Measurements from ENCODE around the gene DNAJC4. TPM values are rescaled to one million over a fixed set of nuclear protein-coding genes. Genes with fewer than 3 reads are reported as not detected.
A peak's percentile ranks its signal among the peaks of the same experiment; 100 is the strongest.
"Not testable (repeated sequence)": the region's sequence is repeated elsewhere in the genome, so short reads cannot be mapped to it uniquely, and the experiment has no call there.

Gene DNAJC4
- total RNA-seq, 1 experiment from 2014 or later = 32.0 TPM

DNA sequence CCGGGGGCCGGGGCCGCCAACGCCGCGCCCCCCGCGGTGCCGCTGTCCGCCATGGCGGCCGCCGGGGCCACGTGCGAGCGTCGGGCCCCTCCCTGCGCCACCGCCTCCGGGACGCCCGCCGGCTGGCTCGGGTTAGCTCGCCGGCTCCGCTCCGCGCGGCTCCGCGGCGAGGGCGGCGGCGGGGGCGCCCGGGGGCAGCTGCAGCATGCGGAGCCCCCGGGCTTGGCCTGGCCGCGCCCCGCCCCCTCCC, 16.2 kb downstream of the DNAJC4 start:
- H3K9ac ChIP-seq (ENCODE audit: low read length) = peak overlapping the region; percentile 96
- peak overlapping the region; percentile 88 for H3K4me2 ChIP-seq (ENCODE audit: low read depth, low read length, poor library complexity, severe bottlenecking)
- peaks cover 30% of the 10 kb centered on the region for H3K79me2 ChIP-seq (ENCODE audit: low read length)
- not testable (repeated sequence) for H3K36me3 ChIP-seq (ENCODE audit: insufficient read depth, low read length); H3K9me3 ChIP-seq (ENCODE audit: low read length); H3K9me2 ChIP-seq (replicated peaks; ENCODE audit: insufficient read depth, low read length); DNase-seq; H3K27ac ChIP-seq (ENCODE audit: low read length); H3K27me3 ChIP-seq (ENCODE audit: low read length); H2AFZ ChIP-seq (ENCODE audit: low read length); H4K20me1 ChIP-seq (ENCODE audit: insufficient read depth, low read depth, low read length)
- peak overlapping the region; percentile 97; the same call in 1 of the 2 replicates for H3K4me3 ChIP-seq (ENCODE audit: low read length)
- peaks cover 56% of the 10 kb centered on the region for H3K4me1 ChIP-seq (ENCODE audit: low read length)

DNA sequence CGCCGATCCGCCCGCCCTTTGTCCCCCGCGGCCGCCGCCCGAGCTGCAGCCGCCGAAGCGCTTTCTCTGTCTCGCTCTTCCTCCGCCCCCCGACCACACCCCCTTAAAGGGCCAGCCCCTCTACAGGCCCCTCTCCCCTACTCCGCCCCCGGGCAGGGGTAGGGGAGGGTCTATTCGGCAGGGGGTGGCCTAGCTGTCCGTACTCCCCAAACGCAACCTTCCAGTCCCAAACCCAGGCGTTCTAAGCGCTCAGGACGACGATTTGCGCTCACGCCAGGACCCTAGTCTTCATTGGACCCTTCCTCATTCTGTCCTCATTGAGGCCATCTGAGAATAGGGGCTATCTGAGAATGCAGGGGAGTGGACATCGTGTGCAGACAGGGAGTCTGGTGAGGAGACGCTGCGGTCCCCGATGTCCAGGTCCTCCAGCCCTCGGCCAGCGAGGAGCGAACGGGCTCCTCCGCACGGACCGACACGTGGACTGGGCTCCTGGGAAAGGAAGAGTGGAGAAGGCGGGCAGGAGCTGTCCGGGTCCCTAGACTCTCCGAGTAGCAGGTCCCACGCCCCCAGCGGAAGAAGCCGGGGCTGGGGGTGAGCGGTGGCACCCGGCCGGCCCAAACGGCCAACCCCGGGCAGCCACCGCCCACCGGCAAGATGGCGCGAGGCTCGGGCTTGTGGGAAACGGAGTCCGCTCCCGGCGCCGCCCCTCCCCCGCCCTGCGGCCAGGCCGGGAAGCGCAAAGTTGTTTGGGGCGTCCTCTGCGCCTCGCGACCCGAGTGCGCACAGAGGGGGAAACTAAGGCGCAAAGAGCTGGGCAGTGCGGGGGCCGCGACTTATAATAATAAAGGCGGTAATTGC, 16.8 kb downstream of the DNAJC4 start, which contains the start of gene PPP1R14B:
PPP1R14B (minus strand) TSS at position 73 of the 858 bp plus-strand sequence. CDS start 270 bp downstream, outside the sequence.
- Histone ChIP-seq H3K4me1 (ENCODE audit: low read length) (peaks cover 60% of the 10 kb centered on the region), H3K27ac (ENCODE audit: low read length) (peak within 1 kb of the TSS; percentile 88), H3K36me3 (ENCODE audit: insufficient read depth, low read length) (peaks cover 4% of the 10 kb centered on the region; the same call in 1 of the 2 replicates), H3K9me3 (ENCODE audit: low read length) (no peaks in the 10 kb centered on the region), H3K4me3 (ENCODE audit: low read length) (peak within 1 kb of the TSS; percentile 97), H3K27me3 (ENCODE audit: low read length) (no peaks in the 10 kb centered on the region), H3K9ac (ENCODE audit: low read length) (peak within 1 kb of the TSS; percentile 96), H4K20me1 (ENCODE audit: insufficient read depth, low read depth, low read length) (peaks cover 6% of the 10 kb centered on the region; the same call in 1 of the 2 replicates), H2AFZ (ENCODE audit: low read length) (peak within 1 kb of the TSS; percentile 91; the same call in 1 of the 2 replicates), H3K79me2 (ENCODE audit: low read length) (peaks cover 33% of the 10 kb centered on the region), H3K9me2 (replicated peaks; ENCODE audit: insufficient read depth, low read length) (no peaks in the 10 kb centered on the region), H3K4me2 (ENCODE audit: low read depth, low read length, poor library complexity, severe bottlenecking) (peak within 1 kb of the TSS; percentile 100)
- peak; percentile 93 for DNase-seq

DNA sequence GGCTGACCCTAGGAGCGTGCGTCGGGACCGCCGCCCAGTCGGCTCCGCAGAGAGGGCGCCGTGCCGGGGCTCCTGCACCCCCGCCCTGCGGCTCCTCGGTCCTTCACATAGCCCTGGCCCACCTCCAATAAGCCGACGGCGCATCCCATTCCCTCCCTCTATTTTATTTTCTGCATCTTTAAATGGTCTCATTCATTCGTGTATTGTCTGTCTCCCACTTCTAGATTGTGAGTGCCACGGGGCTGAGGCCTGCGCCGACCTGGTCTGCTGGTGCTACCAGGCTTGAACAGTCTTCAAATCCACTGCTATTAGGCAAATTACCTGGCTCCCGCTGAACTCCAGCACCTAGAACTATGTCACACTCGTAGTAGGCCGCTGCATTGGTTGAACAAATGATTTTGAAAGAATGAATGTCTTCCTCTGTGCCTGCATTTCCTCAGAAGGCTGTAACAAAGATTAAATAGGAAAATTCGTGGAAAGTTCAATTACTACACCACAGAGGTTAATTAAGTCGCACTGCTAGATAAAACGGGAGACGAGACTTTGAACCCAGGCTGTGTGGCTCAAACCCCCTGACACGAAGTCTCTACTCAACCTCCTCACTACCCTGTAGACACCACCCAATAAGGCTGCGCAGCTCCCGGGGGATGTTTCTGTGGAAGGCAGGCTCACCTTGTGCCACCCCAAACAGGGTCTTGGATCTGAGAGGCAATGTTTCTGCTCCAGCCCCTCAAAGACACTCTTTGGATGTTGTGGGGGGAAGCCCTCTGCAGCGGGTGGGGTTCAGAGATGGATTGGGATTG, 17.6 kb downstream of the DNAJC4 start:
- DNase-seq = peak; percentile 49
- Histone ChIP-seq H3K36me3 (ENCODE audit: insufficient read depth, low read length) (peaks cover 4% of the 10 kb centered on the region; the same call in 1 of the 2 replicates), H3K27me3 (ENCODE audit: low read length) (no peaks in the 10 kb centered on the region), H3K9me3 (ENCODE audit: low read length) (no peaks in the 10 kb centered on the region), H3K9ac (ENCODE audit: low read length) (no peak overlapping the region), H3K79me2 (ENCODE audit: low read length) (peaks cover 30% of the 10 kb centered on the region), H3K27ac (ENCODE audit: low read length) (no peak overlapping the region), H3K4me3 (ENCODE audit: low read length) (peak overlapping the region; percentile 81; the same call in 1 of the 2 replicates), H3K4me1 (ENCODE audit: low read length) (peaks cover 60% of the 10 kb centered on the region), H3K9me2 (replicated peaks; ENCODE audit: insufficient read depth, low read length) (no peaks in the 10 kb centered on the region), H2AFZ (ENCODE audit: low read length) (no peak overlapping the region), H4K20me1 (ENCODE audit: insufficient read depth, low read depth, low read length) (peaks cover 6% of the 10 kb centered on the region; the same call in 1 of the 2 replicates), H3K4me2 (ENCODE audit: low read depth, low read length, poor library complexity, severe bottlenecking) (peak overlapping the region; percentile 100)

DNA sequence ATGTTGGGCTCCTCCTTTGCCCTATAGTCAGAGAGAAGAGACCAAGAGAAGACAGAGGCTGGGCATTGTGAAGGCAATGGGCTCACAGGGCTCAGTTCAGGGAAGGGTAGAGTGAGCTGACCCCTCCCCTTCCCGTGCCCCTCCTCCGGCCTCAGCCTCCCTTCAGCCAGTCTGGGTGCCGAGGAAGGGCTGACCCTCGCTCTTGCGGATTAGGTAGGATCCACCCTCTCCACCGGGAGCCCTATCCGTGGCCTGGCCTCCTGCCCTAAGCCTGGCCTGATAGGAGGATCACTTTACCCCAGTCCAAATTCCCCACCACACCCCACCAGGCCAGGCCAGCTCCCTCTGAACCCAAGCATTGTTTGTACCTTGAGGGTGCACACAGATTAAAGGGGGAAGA, 18.2 kb downstream of the DNAJC4 start:
- DNase-seq = no peak
- Histone ChIP-seq H4K20me1 (ENCODE audit: insufficient read depth, low read depth, low read length) (peaks cover 6% of the 10 kb centered on the region; the same call in 1 of the 2 replicates), H3K27me3 (ENCODE audit: low read length) (no peaks in the 10 kb centered on the region), H3K4me1 (ENCODE audit: low read length) (peaks cover 59% of the 10 kb centered on the region), H3K36me3 (ENCODE audit: insufficient read depth, low read length) (peaks cover 3% of the 10 kb centered on the region; the same call in 1 of the 2 replicates), H3K27ac (ENCODE audit: low read length) (no peak overlapping the region), H3K9me3 (ENCODE audit: low read length) (no peaks in the 10 kb centered on the region), H3K9ac (ENCODE audit: low read length) (no peak overlapping the region), H3K4me3 (ENCODE audit: low read length) (no peak overlapping the region), H3K9me2 (replicated peaks; ENCODE audit: insufficient read depth, low read length) (no peaks in the 10 kb centered on the region), H2AFZ (ENCODE audit: low read length) (no peak overlapping the region), H3K4me2 (ENCODE audit: low read depth, low read length, poor library complexity, severe bottlenecking) (no peak overlapping the region), H3K79me2 (ENCODE audit: low read length) (peaks cover 26% of the 10 kb centered on the region)

DNA sequence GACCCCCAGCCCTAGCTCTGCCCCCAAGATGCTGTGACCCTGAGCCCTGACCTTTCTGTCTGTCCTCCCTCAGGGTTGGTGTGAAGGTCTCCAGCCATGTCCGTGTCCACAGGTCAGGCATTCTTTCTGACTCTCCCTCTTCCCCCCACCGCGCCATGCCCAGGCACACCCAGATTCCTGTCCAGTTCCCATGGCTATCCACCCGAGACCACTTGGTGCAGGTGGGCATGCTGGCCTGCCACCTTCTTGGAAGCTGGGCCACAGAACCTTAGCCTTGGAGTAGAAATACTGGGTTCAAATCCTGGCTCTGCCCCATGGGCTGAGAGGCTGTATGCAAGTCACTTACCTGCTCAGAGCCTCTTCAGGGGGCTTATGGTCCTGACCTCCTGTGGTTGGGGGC, 18.7 kb downstream of the DNAJC4 start:
- Histone ChIP-seq H3K9me2 (replicated peaks; ENCODE audit: insufficient read depth, low read length) (no peaks in the 10 kb centered on the region), H4K20me1 (ENCODE audit: insufficient read depth, low read depth, low read length) (peaks cover 6% of the 10 kb centered on the region; the same call in 1 of the 2 replicates), H3K9me3 (ENCODE audit: low read length) (no peaks in the 10 kb centered on the region), H3K27ac (ENCODE audit: low read length) (no peak overlapping the region), H3K36me3 (ENCODE audit: insufficient read depth, low read length) (no peaks in the 10 kb centered on the region), H3K4me2 (ENCODE audit: low read depth, low read length, poor library complexity, severe bottlenecking) (no peak overlapping the region), H3K79me2 (ENCODE audit: low read length) (peaks cover 24% of the 10 kb centered on the region), H3K9ac (ENCODE audit: low read length) (no peak overlapping the region), H3K4me1 (ENCODE audit: low read length) (peaks cover 55% of the 10 kb centered on the region), H3K4me3 (ENCODE audit: low read length) (no peak overlapping the region), H2AFZ (ENCODE audit: low read length) (no peak overlapping the region), H3K27me3 (ENCODE audit: low read length) (no peaks in the 10 kb centered on the region)
- DNase-seq = no peak

DNA sequence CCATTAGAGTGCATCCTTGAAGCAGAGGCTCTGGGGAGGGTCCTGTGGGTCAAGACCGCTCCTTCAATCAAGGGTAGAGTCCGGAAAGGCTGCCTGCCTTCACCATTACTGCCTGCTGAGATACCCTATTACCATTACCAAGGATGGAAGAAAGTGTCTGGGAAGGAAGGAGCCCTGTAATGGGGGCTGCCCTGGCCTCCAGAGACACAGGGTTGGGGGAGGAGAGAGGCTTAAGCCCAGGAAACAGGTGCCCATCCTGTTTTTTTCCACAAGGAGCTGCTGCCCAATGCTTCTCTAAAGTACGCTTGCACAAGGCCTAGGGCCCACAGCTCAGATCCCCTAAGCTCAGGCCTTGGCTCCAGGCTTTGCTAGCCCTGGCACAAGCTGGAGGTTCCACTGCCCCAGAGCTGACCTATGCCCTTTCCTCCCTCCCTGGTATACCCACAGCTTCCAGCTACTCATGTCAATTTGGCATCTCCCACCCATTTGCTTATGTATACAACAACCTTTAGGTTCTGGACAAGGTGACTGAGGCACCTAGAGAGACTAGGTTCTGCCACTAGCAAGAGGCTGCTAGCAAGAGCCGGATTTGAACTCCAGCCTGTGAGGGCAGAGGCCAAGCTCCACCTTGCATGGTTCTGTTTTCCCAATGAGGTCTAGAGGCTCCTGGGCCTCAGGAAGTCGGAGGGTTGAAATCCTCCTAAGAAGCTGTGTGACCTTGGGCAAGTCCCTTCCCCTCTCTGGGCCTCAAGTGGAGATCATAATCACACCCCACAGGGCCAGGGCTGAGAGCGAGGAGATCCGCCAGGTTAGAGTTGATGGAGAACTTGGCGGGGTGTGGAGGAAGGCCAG, 19.4 kb downstream of the DNAJC4 start:
- peaks cover 23% of the 10 kb centered on the region for H3K79me2 ChIP-seq (ENCODE audit: low read length)
- no peak overlapping the region for H2AFZ ChIP-seq (ENCODE audit: low read length)
- DNase-seq = peak; percentile 40
- peaks cover 5% of the 10 kb centered on the region; the same call in 1 of the 2 replicates for H4K20me1 ChIP-seq (ENCODE audit: insufficient read depth, low read depth, low read length)
- H3K4me1 ChIP-seq (ENCODE audit: low read length) = peaks cover 48% of the 10 kb centered on the region
- no peaks in the 10 kb centered on the region for H3K36me3 ChIP-seq (ENCODE audit: insufficient read depth, low read length)
- no peak overlapping the region for H3K9ac ChIP-seq (ENCODE audit: low read length)
- no peak overlapping the region for H3K4me2 ChIP-seq (ENCODE audit: low read depth, low read length, poor library complexity, severe bottlenecking)
- no peak overlapping the region for H3K4me3 ChIP-seq (ENCODE audit: low read length)
- H3K27ac ChIP-seq (ENCODE audit: low read length) = no peak overlapping the region
- H3K27me3 ChIP-seq (ENCODE audit: low read length) = no peaks in the 10 kb centered on the region
- no peaks in the 10 kb centered on the region for H3K9me3 ChIP-seq (ENCODE audit: low read length)
- no peaks in the 10 kb centered on the region for H3K9me2 ChIP-seq (replicated peaks; ENCODE audit: insufficient read depth, low read length)

DNA sequence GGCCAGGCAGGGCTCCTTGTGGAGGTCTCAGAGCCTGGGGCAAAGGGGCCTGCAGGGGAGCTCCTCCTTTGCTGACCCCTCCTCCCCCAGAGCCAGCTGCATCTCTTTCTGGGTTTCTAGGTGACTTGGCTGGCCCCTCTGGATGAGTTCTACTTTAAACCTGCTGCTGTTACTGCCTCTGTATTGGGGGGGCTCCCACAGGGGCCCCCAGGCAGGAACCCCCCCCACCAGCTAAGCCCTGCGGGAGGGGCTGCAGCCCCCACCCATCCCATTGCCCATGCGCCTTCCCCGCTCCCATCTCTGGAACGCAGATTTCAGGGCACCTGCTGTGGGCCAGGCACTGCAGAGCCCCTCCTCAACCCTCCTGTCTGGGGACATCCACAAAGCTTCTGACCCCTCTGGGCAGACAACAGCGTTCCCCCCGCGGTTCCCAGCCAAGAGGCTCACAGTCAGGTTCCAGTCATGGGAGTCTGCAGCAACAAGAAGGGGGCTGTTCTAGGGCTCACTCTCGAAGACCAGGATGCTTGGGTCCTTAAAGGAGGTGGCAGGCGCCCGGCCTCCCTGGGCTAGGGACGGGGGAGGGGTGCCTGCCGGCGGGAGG, 20.2 kb downstream of the DNAJC4 start:
- H3K4me3 ChIP-seq (ENCODE audit: low read length) = peak overlapping the region; percentile 95
- no peak overlapping the region for H3K27ac ChIP-seq (ENCODE audit: low read length)
- no peaks in the 10 kb centered on the region for H3K36me3 ChIP-seq (ENCODE audit: insufficient read depth, low read length)
- no peaks in the 10 kb centered on the region for H3K9me2 ChIP-seq (replicated peaks; ENCODE audit: insufficient read depth, low read length)
- no peaks in the 10 kb centered on the region; the same call in 1 of the 2 replicates for H4K20me1 ChIP-seq (ENCODE audit: insufficient read depth, low read depth, low read length)
- peak overlapping the region; percentile 84 for H3K4me2 ChIP-seq (ENCODE audit: low read depth, low read length, poor library complexity, severe bottlenecking)
- peak overlapping the region; percentile 86 for H2AFZ ChIP-seq (ENCODE audit: low read length)
- peaks cover 41% of the 10 kb centered on the region for H3K4me1 ChIP-seq (ENCODE audit: low read length)
- H3K79me2 ChIP-seq (ENCODE audit: low read length) = peaks cover 15% of the 10 kb centered on the region
- H3K27me3 ChIP-seq (ENCODE audit: low read length) = no peaks in the 10 kb centered on the region
- peak overlapping the region; percentile 83 for H3K9ac ChIP-seq (ENCODE audit: low read length)
- no peaks in the 10 kb centered on the region for H3K9me3 ChIP-seq (ENCODE audit: low read length)
- DNase-seq = no peak
